Stimulated activated CD4-positive, alpha-beta T cell treated with anti-CD3 and anti-CD28 coated beads, Interleukin-4, amount 100 ng/mL, for 1 hour (primary cell): ENCODE data around the gene SLC25A12.
"Not testable (repeated sequence)": the region's sequence is repeated elsewhere in the genome, so short reads cannot be mapped to it uniquely, and the experiment has no call there.

Source experiments
- DNase-seq: peaks from one replicate; pipeline ENCODE4 v3.0.0-alpha.2; 2020

The SLC25A12 gene

DNA sequence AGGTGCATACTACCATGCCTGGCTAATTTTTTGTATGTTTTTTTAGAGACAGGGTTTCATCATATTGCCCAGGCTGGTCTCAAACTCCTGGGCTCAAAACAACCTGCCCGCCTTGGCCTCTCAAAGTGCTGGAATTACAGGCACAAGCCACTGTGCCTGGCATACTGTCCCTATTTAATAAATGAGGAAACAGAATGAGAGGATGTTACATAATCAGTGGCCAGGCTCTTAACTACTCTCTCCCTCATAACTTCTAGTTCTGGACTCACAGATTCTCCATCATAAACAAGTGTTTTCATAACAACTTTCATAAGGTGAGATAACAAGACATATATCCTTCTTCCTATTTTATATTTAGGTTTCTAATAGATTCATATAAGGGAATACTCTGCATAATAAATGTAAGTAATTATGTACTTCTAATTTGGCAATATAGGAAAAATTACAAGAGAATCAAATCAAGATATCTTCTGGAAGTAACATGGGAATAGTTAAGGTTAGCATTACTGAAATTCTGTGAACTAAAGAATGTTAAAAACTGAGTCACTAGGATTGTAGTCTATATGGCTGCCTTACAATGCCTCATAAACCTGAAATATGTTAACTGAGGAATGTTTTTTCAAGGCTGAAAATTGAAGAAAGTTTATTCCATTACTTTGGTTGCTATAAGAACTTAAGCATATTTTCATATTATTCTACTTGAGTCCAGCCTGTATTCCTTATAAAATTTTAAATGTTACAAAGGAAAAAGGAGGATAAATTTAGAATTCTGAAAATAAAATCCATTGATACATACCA, 71.3 kb downstream of the SLC25A12 start:
- no peak for DNase-seq

DNA sequence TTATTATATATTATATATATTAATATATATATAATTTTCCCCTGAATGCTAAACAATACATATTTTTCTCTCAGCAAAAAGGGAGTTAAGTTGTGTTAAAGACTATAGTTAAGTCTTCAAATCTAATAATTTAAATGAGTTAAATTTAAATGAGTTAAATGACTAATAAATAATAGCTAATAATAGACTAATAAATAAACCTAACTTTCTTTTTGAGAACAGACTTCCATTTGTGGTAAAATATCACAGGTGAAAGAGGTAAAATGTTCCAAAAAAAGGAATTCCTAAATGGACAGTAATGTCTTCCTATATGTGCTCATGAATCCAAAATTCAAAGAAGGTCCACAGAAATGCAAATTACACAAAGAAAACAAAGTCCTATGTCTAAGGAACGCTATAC, 74.6 kb downstream of the SLC25A12 start:
- DNase-seq, result no peak

DNA sequence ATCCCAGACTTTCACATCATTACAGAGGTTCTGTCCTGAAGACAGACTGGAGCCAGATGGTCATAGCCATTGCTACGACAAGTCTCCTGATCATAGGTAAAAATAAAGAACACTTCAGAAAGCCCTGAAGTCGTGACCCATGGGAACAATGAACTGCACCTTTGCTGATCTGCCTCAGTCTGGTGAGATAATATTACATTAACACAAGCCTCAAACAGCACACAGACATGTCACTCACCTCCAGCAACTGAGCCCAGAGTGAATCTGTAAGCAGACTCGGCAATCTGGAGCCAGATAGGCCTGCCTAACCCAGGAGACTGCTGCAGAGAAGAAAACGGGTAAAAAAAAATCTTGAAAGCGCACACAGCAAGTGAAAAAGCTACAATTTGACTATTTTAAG, 79.2 kb downstream of the SLC25A12 start:
- no peak for DNase-seq

DNA sequence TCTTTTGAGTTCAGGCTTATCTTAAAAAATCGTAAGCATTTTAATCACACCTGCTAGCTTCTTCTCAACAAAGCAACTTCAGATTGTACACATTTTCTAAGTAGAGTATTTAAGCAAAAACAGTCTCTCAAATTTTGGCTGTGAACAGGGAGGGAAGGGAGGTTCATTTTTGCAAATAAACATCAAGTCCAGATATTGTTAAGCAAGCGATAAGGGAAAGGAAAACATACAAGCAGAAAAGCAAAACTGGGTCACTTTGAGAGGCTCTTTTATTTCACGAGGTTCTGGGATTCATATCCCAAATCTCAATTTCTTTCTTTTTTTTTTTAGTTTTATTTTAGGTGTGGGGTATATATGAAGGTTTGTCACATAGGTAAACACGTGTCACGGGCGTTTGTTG, 79.9 kb downstream of the SLC25A12 start:
- DNase-seq, result no peak

DNA sequence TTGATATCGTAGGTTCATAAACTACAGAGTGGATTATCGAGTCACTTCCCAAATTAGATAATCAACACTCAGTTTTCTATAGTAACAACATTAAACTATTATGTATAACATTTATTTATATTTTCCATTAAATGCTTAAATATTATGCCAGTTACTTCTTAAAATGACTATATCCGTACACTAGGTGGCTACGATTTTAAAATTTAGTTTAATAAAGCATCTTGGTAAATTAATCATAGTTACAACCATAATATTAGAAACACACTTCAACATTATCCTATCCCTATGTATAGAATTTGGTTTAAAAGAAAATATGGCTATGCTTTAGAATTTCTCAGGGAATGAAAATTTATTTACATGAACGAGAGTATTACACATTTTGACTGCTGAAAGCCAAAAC, 80.3 kb downstream of the SLC25A12 start:
- DNase-seq, result no peak

DNA sequence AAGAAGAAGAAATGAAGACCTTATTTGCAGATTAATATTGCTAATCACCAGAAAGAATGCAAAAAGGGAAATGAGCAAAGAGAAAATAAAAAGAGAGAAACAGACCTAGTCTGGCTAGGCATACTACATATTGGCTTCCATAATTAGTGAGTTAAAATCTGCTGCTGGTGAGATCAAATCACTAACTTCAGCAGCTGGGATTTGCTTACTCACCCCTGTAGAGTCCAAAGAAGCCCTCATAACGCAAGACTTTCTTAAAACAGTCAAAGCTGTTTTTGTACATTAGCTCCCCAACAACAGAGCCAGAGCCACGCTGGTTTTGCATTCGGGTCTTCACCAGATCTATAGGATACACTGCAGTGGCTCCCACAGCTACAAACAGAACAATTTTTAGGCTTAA, 80.9 kb downstream of the SLC25A12 start:
- DNase-seq, result no peak

DNA sequence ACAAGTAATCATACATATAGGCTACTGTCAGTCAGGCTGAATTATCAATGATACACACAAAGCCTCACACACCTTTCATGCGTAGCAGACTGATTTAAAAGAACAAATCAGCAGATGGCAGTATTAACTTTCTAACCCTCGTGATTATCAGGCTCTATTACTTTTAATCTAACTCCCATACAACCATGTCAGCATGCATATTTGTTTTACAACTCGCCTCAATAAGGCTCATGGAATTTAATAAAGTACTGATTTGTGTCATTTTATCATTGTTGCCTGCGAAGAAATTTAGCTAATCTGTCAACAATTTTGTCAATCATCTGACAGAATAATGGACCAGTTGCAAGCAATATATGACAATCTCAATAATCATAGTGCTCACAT, 82.8 kb downstream of the SLC25A12 start:
- no peak for DNase-seq

DNA sequence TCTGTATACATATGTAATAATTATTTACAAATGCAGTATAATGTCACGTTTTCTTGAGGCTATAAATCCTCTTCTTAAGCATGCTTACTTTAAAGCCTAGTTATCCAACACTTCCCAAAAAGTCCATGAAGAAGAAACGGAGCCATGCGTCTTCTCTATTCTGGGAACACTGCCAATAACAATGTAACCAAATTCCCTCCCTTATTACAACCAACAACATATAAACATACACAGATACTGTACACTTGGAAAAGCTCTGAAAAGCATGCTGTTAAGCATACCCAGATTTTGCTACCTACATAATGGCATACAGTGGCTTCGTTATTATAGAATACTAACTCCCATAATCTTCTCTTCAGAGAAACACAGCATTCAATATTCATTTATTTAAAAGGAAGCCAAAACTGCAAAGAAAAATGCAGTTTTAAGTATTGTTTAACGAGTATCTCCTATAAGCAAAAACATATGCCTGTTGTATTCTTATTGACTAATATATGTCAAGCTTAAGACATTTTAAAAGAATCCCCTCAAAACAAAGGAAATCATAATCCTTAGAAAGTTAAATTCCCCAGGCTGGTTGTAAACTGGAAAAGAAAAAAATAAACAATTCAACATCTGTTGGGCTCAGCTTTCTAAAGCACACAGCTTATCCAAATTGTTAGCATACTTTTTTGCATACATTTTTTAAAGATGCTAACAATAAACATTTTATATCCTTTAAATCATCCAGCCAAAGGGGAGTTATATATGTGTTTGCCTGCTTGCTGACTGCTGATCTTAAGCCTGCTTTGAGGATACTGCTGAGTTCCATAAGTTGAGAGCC, 83.4 kb downstream of the SLC25A12 start:
- no peak for DNase-seq

DNA sequence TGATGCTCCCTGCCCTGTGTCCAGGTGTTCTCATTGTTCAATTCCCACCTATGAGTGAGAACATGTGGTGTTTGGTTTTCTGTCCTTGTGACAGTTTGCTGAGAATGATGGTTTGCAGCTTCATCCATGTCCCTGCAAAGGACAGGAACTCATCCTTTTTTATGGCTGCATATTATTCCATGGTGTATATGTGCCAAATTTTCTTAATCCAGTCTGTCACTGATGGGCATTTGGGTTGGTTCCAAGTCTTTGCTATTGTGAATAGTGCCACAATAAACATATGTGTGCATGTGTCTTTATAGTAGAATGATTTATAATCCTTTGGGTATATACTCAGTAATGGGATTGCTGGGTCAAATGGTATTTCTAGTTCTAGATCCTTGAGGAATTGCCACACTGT, 85.2 kb downstream of the SLC25A12 start:
- DNase-seq, result not testable (repeated sequence)

DNA sequence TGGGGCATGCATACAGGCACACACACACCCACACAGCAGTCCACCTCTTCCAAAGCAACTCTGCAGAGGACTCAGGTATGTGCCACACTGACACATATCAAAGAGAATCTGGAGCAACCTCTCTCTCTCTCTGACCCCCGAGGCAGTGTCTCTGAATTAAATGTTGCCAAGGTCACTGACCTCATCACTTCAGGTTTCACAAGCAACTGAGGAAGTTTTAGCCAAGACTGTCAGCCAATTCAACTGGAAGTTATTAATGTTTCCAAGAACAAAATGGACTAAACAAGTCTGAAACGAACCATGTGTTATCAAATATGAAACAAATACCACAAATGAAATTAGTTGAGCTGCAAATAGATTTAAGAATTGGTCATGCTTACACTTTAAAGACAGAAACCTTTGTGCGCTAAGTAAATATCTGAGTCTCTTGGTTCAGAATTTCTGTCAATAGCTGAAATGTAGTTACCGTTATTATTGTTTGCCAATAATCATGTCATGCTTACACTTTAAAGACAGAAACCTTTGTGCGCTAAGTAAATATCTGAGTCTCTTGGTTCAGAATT, 86.1 kb downstream of the SLC25A12 start:
- DNase-seq, result no peak

DNA sequence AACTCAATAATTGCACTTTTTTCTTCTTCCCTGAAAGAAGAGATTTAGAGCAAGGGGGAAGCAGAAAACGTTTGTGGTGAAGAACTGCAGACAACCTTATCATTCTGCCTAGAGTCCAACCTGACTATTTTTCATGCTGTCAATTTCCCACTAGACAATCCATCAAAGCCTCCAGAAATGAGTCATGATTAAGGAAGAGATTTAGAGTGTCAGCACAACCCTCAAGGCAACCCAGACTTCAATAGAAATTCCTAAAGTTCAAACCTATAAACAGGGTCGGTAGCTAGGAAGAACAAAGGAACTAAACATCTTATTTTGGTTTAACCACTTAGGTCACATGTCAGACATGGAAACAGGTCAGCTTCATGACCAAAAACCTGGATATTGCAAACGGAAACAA, 86.9 kb downstream of the SLC25A12 start:
- no peak for DNase-seq

DNA sequence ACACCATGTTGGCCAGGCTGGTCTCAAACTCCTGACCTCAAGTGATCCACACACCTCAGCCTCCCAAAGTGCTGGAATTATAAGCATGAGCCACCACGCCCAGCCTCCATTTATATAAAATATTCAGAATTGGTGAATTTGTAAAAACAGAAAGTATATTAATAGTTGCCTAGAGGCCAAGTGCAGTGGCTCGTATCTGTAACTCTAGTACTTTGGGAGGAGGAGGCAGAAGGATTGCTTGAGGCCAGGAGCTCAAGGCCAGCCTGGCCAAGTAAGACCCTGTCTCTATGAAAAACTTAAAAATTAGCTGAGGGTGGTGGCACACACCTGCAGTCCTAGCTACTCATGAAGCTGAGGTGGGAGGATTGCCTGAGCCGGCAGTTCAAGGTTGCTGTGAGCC, 89.6 kb downstream of the SLC25A12 start:
- no peak for DNase-seq

DNA sequence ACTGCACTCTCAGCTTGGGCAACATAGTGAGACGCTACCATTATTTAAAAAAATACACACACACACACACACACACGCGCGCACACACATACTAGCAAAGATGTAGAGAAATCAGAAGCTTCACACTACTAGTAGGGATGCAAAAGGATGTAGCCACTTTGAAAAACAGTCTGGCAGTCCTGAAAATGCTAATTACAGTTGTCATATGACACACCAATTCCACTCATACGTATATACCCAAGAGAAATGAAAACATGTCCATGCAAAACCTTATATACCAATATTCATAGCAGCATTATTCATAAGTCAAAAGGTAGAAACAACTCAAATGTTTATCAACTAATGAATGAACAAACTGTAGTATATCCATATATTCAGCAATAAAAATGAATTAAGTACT, 90.3 kb downstream of the SLC25A12 start:
- no peak for DNase-seq

DNA sequence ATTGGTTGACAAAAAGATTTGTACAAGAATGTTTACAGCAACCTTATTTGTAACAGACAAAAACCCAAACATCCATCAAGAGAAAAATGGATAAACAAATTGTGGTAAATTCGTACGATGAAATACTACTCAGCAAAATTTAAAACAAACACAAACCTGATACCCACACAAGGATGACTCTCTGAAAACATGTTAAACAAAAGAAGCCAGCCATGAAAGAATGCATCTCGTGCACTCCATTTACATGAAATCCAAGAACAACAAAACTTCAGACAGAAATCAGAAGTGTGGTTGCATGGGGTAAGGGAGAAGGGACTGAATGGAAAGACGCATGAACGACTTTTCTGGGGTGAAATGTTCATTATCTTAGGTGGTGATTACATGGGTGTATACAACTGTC, 93.4 kb downstream of the SLC25A12 start:
- no peak for DNase-seq

DNA sequence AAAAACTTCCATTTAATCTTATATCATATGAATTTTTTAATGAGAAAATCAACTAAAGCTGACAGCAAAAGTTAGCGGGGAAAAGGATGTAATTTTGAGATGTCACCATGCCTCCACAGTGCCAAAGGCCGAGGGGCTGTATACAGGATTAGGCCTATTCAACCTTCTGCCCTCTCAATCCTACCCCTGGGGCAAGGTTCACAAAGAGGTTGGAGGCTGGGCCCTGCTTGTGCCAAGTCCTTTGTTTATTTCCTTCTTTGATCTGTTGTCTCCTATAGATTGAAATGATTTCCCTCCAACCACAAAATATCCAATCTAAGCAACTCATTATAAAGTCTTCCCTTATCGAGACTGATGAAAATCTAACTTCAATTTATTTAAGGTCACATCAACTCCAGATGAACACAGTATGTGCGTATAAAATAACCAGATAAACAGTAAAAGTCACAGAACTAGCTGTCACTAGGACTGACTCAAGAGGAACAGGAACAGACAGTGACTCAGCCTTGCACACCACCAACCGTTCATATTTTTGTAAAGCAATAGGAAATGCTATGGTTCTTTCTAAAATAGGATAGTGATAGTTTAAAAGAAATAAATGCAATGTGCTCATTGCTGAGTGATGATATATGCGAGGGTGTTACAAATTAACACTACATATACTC, 95.8 kb downstream of the SLC25A12 start:
- no peak for DNase-seq

DNA sequence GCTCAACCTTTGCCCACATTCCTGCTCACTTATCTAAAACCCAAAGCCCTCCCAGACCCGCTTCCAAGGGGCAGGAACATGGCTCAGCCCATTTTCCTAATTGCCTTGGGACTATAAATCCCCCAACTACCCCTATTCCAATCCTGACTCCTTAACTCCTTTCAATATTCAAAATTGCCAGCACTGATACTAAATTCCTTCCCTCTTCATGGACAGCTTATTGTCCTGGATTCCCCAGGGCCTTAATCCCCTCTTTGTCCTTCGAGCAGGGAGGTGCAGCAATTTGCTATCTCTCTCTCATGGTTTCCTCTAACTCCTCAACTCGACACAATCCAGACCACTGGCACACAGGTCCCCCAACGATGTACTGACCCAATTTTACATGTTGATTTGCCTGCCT, 99.1 kb downstream of the SLC25A12 start:
- no peak for DNase-seq

DNA sequence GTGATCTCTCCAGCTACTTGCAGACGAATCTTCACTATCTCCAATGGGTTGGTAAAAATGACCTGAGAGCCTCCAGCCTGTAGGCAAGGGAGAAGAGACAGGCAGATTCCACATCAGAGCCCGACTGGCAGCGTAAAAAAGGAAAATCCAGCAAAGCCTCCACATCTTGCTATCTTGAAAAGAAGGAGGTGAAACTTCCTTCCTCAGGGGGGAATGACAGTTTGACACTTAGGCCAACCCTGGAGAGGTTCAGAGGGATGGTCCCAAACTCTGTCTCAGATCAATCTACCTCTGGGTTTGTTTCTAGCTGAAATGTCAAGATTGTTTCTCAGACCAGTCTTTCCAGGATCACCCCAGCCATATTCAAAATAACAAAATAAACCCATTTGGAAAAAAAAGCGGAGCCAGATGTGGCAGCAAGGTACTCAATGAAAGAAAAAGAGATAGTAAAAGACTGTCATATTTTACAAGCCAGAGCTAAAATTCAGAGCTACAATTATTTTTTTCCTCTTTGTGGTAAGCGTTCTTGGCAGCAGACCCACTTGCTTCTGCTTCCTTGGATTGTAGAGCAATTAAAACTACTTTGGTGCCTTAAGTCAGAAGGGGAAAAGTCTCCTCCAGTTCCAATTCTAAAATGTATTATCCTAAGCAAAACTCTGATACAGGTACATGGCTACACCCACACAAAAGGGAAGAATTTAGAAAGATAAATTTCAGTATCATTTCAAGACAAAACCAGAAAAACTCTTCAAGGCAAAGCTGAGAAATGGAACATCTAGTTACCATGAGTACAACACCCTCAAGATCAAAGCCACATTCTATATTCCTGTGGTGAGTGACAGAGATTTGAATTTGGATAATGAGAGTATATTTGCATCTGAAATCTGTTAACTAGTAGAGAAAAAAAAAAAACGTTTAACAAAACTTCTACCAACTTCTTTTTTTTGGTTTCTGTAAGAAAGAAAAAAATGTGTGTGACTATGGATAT, 100.1 kb downstream of the SLC25A12 start:
- DNase-seq, result no peak

DNA sequence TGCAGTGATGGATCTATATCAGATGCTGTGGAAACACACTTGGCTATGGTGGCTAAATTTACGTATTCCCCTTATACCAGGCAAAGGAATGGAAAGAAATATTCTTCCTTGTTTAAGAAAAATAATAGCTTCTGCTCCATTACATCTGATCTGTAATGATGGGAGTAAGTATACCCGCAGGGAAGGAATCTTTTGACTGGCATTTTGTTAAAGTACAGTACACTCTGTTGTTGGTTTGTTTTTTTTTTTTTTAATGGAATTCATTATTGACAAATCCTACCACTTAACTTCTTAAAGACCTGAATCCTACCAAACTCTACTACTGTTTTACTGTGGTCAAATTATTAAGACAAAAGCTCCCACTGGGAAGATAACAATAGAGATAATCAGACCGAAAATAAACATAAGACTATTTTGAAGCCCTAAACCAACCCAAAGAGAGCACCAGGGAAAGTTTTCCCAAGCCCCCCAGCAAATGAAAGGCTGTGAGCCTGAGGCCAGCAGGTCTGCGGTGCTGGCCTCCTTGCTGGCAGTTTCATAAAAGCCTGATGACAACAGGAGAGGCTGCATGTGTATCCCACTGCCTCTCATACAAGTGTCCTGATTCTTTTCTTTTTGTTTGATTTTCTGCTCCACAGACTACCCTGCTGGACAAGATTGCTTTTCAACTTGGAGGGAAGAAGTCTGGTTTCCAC, 101.0 kb downstream of the SLC25A12 start:
- no peak for DNase-seq

DNA sequence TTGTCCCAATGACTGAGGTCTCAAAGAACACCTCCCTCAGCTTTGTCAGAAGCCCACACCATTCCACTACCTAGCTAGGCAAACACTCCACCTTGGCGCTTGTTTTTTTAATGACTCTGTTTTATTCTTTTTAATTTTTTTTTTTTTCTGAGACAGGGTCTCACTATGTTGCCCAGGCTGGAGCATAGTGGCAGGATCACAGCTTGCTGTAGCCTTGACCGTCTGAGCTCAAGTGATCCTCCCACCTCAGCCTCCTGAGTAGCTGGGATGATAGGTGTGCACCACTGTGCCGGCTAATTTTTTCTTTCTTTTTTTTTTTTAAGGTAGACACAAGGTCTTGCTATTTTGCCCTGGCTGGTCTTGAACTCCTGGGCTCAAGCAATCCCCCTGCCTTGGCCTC, 101.9 kb downstream of the SLC25A12 start:
- no peak for DNase-seq

DNA sequence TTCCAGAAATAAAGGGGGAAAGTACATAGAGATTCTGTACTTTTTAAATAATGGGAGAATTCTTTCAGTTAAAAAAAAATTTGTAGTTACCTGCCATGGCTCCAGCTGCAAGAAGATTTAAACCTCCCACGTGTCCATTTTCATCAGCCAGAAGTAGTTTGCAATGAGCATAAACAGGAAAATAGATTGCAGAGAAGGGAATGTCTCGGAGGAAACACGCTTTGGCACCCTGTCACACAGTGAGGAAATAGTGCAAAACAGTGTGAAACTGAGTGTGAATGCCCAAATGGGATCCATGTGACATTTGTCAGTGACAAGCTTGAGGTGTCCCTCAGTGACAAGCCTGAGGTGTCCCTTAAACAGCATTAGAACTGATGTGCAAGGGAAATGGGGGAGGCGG, 102.7 kb downstream of the SLC25A12 start:
- DNase-seq, result no peak

DNA sequence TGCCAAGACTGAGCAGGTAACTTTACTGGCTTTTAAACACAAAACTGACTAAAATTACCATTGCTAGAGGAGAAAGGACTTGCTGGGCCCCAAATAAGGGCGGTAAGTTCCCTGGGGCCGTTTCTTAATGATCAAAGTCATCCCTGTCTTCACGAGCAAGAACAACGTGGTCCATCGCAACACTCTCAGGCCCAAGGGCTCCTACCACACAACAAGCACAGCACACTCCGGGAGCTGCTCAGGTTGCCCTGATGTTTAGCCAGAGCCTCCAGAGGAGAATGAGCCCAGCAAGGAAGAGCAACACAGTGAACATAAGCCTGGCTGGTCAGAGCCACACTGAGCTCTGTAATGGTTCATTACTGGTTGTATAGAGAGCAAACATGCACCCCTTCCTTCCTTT, 104.1 kb downstream of the SLC25A12 start:
- DNase-seq, result no peak
